HG03097 (cell line): ENCODE data around the gene ZNF777.
"Not testable (repeated sequence)": the region's sequence is repeated elsewhere in the genome, so short reads cannot be mapped to it uniquely, and the experiment has no call there.

Source experiments
- ATAC-seq: cut with Tn5 transposase; IDR thresholded peaks from one replicate; pipeline ENCODE4 v1.9.1; 2021; ENCODE audit not compliant: unreplicated experiment, low FRiP score

The ZNF777 gene

DNA sequence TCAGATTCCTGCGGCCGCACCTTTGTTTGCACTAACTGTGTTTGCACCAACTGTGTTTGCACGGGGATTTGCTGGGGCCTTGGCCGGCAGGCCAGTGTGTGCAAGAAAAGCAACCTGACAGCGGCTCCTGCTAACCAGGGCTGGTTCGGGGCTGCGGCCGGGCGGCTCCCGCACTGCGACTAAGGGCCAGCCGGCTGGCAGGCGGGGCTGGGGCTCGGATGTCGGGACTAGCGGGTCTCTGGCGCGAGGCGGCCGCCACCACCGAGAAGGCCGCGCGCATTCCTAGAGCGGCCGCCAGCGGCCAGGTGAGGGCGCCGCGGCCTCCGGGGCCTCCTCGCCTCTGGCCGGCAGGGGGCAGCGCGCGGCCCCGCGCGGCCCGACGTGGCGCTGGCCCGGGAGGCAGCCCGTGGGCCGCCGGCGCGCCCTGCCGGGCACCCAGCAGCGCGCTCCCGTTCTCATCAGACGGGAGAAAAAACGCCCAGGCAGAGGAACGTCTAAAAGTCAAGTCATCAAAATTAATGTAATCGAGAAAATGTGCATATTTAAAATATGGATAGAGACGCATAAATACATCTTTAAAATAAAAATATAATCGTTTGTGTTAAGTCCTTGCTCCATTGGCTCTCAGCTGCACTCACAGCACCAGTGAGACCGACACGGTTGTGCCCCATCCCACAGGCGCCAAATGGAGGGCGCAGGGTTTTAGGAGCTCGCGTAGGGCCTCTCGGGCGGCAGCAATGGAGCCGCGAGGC, 38.5 kb downstream of the ZNF777 start:
- ATAC-seq, result peak; percentile 93

DNA sequence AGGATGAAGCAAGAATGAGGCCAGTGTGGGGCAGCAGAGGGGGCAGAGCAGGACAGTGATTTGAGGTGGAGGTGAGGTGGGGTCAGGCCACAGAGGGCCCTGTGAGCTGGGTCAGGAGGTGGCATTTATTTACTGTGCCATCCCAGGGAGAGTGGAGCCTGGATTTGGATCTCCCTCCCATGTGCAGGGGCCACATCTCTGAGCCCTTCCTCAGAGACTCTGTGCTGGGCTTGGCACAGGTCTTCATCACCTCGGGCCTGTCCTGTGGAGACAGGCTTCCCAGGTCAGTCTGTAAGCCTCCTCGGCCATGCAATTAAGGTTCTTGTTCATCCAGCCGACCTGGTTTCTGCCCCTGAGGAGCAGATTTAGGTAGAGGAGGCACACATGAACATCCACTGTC, 40.9 kb downstream of the ZNF777 start:
- no peak for ATAC-seq

DNA sequence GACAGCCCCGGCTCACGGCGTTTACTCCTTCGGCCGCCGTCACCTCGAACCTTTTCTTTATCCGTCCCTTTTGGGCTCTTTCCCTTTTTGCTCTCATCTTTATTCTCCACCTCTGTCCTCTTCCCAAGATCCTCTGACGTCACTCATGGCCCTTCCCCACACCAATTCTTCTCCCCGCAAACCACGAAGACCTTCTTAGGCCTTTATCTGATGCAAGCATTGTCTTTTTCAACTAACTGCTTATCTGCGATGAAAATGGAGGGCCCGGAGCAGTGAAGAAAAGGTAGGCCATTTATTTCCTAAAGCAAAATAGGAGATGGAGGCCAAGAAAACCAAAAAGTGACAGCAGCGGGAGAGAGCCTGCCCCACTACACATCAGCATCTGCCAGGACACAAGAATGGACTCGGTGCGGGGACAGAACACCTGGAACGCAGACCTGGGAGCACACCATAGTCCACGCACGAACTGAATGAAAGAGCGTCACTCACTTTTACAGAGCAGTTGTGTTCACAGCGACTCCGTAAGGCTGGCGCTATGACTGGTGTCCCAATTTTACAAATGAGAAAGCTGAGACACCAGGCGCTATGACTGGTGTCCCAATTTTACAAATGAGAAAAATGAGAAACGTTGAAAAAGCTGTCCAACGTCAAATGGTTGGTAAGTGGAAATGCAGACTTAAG, 45.3 kb downstream of the ZNF777 start:
- ATAC-seq, result no peak

DNA sequence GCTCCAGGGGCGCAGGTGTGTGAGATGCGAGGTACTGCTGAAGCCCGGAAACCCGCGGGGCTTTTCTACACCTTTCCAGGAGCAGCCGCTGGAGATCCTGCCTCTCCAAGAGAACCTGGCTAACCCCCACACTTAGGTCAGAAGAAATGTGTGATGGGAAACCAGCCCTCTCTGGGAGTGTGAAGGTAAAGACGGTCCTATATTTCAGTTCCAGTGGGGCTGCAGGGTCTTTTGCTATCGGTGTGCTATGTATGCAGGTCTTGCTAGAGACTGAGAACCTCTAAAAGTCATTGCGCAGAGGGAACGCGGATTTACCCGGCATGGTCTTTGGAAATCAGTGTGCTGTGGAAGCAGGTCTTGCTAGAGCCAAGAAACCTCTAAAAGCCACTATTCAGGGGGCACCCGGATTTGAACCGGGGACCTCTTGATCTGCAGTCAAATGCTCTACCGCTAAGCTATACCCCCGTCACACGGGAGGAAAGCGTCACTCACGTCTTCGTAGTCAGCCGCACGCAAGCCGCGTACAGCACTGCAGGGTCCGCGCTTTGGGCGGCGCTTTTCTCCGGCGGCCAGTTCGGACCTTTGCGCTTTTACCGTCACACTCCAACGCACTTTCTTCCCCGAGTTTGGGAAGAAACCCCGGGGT, 46.0 kb downstream of the ZNF777 start:
- no peak for ATAC-seq

DNA sequence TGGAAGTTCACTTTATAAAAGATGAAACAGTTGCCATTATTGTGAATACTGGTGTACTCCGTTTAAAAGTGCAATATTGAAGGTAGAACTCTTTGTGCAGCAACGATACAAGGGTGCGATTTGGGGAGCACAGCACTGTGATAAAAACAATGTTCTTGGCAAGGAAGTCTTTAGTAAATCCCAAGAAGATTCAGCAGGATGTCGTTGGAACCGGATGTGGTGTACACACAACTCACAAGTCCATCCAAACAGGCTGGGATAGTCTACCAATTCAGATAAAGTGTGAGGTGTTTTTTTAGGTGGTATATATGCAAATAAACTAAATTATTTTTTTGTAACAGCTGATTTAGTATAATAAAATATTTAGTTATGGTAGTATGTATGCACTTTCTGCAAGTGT, 46.7 kb downstream of the ZNF777 start:
- no peak for ATAC-seq

DNA sequence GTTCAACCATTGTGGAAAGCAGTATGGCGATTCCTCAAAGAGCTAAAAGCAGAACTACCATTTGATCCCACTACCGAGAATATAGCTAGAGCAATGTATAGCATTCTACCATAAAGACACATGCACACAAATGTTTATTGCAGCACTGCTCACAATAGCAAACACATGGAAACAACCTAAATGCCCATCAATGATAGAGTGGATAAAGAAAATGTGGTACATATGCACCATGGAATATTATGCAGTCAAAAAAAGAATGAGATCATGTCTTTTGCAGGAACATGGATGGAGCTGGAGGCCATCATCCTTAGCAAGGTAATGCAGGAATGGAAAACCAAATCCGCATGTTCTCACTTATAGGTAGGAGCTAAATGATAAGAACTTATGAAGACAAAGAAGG, 47.8 kb downstream of the ZNF777 start:
- not testable (repeated sequence) for ATAC-seq

DNA sequence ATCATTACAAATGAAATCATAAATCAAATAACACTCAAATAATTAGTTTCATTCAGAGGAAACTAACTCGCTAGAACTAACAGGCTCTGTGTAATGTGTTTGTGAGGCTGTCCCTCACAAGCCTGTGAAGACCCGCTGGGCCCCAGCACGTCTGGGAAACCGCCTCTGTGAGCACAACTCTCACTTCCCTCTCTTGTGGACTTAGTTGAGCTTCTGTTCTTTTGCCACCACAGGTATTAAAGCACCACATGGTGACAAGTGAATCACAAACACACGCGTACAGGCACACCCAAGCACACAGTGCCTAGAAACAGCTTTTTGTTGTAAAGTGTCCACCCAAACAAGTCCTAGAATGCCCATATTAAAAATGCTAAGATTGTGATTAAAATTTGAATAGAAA, 51.0 kb downstream of the ZNF777 start:
- no peak for ATAC-seq

DNA sequence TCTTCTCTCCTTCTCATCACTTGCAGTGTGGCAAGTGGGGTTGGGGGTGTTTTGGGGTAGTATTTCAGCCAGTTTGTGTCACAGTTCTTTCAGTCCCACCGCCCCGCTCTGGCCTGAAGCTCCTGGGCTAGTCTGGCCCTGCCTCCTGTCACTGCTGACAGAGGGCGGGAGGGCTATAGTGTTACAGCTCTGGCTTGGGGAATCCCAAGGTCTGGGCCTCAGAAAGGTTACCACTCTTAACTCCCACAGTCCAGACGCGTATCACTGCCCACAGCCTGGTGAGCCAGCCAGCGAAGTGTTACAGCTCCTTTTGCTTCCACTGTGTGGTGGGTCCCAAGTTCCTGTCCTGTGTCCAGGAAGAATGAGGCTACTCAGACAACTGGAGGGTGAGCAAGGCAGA, 56.0 kb downstream of the ZNF777 start:
- ATAC-seq, result no peak

DNA sequence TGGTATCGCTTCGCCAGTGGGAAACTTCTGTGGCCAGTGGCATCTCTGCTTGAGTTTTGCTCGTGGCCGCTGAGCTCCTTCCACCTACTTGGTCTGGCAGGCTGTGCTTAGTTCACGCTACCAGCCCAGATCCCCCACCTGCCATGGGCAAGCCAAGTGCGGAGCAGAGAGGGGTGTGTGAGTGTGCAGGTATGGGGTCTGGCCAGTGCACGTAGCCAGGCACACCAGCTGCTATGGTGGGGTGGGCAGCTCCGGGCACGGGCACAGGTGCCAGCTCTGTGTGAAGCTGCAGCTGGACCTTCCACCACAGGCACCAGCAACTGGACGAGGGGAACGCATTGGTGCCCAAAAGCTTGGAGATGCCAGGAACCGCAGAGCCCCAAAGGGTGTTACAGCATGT, 56.5 kb downstream of the ZNF777 start:
- no peak for ATAC-seq

DNA sequence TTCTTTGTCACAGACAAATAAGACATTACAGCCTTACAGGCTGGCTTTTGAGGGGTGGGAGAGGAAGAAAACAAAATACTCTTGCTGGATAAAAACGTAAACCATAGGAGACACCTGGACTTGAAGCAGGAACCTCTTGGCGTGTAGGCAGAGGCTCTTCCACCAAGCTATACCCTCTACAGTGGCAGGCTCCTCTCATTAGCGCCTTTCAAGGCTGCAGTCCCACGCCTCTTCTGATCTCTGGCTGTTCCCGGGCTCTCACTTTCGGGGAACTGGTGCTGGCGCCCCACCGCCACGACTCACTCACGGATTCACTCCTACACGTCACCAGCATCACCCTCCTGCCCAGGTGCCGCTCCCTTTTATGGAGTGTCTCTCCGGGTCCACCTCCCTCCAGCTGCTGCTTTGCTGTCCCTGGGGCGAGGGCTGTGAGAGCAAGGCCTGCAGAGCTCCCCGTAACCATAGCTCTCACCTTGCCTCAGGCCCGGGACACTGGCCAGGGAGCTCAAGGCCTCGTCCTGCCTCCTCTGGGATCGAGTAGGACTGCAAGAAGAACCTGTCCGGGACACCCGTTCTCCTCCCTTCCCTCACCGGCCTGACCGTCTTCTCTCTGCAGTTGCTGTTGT, 62.6 kb downstream of the ZNF777 start:
- no peak for ATAC-seq

DNA sequence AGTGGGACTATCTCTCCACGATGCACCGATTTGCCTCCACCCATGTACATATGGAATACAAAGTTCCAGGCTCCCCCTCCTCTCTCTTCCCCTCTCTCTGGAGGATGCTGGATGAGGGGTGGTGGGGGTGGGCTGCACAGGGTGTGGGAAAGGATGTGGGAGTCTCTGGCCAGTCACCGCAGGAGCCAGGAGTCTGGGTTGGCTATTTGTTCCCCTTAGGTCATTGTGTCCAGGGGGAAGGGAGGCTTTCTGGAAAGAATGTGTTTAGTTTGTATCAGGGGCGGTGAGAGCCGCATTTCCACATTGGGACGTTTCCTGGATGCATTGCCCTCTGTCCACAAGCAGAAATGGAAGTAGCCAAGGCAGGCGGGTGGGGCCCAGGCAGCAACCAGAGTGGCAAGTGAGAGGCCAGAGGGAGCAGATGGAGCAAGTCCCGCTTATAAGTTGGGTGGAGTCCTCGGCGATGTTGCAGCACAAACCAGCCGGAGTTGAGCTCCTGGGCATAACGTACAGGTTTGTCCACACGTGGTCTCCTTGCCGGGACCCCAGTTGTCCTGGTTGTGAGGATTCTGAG, 63.3 kb downstream of the ZNF777 start:
- no peak for ATAC-seq

DNA sequence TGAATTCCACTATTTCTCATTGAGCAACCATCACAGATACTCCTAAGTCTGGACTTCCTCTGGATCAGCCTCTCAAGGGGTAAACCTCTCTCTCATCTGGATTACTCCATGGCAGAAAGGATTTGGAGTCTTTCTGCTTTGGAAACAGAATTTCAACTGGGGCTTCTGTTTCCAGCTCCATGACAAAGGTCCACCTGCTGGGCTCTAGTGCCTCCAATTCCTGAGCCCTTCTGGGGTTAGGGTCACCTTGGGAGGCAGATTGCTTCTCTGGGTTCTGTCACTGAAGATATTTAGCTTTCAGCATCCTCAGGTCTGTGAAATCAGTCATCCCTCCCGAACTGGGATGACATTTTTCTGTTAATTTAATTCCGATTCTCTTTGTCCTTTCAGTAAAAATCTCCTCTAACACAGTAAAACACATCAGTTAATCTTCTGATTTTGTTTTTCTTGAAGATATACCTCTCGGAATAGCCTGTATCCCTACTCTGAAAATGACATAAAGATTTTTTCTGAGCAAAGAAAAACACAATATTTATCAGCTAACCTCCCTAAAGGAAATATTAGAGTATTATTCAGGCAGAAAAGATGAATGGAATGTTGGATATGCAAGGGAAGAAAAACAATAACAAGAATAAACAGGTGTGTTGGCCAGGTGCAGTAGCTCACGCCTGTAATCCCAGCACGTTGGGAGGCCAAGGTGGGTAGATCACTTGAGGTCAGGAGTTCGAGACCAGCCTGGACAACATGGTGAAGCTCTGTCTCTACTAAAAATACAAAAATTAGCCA, 72.1 kb downstream of the ZNF777 start:
- ATAC-seq, result not testable (repeated sequence)

DNA sequence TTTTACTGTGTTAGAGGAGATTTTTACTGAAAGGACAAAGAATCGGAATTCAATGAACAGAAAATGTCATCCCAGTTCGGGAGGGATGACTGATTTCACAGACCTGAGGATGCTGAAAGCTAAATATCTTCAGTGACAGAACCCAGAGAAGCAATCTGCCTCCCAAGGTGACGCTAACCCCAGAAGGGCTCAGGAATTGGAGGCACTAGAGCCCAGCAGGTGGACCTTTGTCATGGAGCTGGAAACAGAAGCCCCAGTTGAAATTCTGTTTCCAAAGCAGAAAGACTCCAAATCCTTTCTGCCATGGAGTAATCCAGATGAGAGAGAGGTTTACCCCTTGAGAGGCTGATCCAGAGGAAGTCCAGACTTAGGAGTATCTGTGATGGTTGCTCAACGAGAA, 74.3 kb downstream of the ZNF777 start:
- not testable (repeated sequence) for ATAC-seq

DNA sequence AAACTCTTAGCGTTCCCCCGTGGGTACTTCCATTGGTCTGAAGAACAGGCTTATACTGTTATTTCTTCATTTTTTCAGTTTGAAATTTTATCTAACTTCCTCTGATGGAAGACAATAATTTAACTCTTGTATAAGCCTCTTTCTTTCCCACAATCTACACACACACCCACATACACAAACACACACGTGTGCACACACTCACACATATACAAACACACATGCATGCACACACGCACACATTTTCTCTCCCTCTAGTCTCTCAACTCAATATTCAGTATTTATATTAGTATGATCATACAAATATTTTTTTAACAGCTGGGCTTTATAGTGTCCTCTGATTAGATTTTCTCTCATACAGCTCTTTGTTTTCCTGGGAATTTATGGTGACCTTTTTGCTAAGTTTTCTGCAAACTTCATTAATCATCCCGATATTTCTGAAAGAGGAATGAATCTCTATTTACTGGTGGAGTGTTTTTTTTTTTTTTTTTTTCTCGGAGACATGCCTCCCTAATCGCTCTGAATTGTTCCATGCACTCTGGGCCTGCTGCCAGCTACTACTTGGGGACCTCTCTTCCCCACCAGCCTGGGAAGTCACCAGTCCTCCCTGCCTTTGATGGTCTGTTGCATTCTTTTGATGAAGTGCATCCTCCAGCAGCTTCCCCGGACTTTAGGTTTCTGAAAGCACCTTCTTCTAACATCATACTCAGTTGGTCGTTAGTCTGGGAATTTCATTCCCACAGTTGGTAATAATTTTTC, 75.5 kb downstream of the ZNF777 start:
- ATAC-seq, result no peak
